ENCODE data around the gene EGFLAM. TPM values are rescaled to one million over a fixed set of nuclear protein-coding genes. Genes with fewer than 3 reads are reported as not detected.

EGFLAM gene
- total RNA-seq, 6 experiments from 2014 or later, result 1.1 to 7.2 (median 6.0) TPM

DNA sequence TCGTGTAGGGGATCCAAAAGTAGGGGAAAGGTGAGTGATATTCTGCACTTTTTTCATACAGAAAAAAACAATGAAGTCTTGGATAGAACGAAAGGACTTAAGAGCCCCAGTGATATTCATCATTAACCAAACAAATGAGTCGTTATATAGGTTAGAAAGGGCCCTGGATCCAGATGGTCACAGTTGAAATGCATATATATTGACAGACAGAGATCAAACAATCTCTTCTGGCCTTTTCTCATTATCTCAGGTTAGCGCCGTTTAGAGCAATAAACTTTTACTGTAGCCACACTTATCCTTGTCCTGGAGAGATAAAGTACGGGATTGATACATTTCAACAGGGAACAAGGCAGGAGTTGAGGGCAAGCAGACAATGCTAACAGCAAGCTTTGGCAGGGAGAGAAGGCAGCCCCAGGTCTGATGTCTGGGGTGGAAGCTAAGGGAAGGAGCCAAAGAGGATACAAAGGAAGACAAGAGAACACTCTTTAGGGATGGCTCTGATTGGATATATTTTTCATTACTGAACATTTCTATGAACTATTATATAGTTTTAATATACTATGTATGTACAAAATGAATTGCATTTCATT, 221.1 kb downstream of the EGFLAM start:
- no peak overlapping the region for H3K4me3 Mint-ChIP-seq
- H3K36me3 Mint-ChIP-seq (ENCODE audit: low read depth), result 0 out of 2 replicates have a peak, but pooled peaks cover 4% of the 10 kb centered on the region
- peaks cover 18% of the 10 kb centered on the region for H3K4me1 Mint-ChIP-seq (ENCODE audit: low read depth)
- H3K27ac Mint-ChIP-seq, result no peak overlapping the region
- TF ChIP-seq CTCF (IDR thresholded peaks at IDR 0.05), result no peak
- no peaks in the 10 kb centered on the region for H3K9me3 Mint-ChIP-seq
- DNase-seq, result no peak
- no peaks in the 10 kb centered on the region; the same call in 1 of the 2 replicates for H3K27me3 Mint-ChIP-seq (ENCODE audit: insufficient read depth)

GRCh38 chr5:38483805-38484398, 225.5 kb downstream of the EGFLAM start:
- Mint-ChIP-seq H3K36me3 (ENCODE audit: low read depth) (0 out of 2 replicates have a peak, but pooled peaks cover 4% of the 10 kb centered on the region), H3K4me3 (no peak overlapping the region), H3K4me1 (ENCODE audit: low read depth) (peaks cover 7% of the 10 kb centered on the region; the same call in 1 of the 2 replicates), H3K9me3 (no peaks in the 10 kb centered on the region), H3K27ac (no peak overlapping the region), H3K27me3 (ENCODE audit: insufficient read depth) (no peaks in the 10 kb centered on the region; the same call in 1 of the 2 replicates)
- DNase-seq, result no peak
- TF ChIP-seq CTCF (IDR thresholded peaks at IDR 0.05), result 0 out of 2 replicates have a peak, but pooled peaks have one; percentile 16

DNA sequence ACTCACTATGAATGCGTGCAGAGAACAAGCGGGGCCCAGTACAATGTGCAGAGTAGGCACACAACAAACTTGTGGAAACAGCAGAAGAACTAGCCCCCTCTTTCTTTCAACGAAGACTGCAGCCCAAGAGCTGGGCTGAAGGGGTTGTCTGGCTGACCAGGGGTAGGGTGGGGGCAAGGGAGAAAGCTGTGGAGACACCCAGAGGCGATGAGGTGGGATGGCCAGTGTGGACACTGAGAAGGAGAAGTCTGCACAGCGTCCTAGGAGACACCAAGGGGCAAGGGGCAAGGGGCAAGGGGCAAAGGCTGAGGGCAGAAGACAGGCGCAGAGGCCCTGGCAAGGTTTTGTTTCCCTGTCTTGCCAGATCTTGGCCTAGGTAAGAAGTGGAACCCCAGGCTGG, 235.8 kb downstream of the EGFLAM start:
- Mint-ChIP-seq H3K27ac (no peak overlapping the region), H3K4me3 (no peak overlapping the region), H3K27me3 (ENCODE audit: insufficient read depth) (no peaks in the 10 kb centered on the region), H3K9me3 (no peaks in the 10 kb centered on the region), H3K4me1 (ENCODE audit: low read depth) (no peaks in the 10 kb centered on the region), H3K36me3 (ENCODE audit: low read depth) (no peaks in the 10 kb centered on the region)
- DNase-seq, result no peak
- no peak for TF ChIP-seq CTCF (IDR thresholded peaks at IDR 0.05)

- Mint-ChIP-seq H3K36me3 (ENCODE audit: low read depth) (no peaks in the 10 kb centered on the region), H3K27ac (no peak overlapping the region), H3K9me3 (no peaks in the 10 kb centered on the region), H3K4me3 (no peak overlapping the region), H3K27me3 (ENCODE audit: insufficient read depth) (no peaks in the 10 kb centered on the region), H3K4me1 (ENCODE audit: low read depth) (no peaks in the 10 kb centered on the region; the same call in 1 of the 2 replicates)
- TF ChIP-seq CTCF (IDR thresholded peaks at IDR 0.05), result no peak
- DNase-seq, result no peak
Measured at GRCh38 chr5:38494763-38495162, 236.4 kb downstream of the EGFLAM start.

GRCh38 chr5:38497946-38498345, 239.6 kb downstream of the EGFLAM start:
- H3K4me1 Mint-ChIP-seq (ENCODE audit: low read depth), result peaks cover 10% of the 10 kb centered on the region
- H3K27me3 Mint-ChIP-seq (ENCODE audit: insufficient read depth), result no peaks in the 10 kb centered on the region
- H3K4me3 Mint-ChIP-seq, result no peak overlapping the region
- TF ChIP-seq CTCF (IDR thresholded peaks at IDR 0.05), result peak; percentile 35; the same call in 1 of the 2 replicates
- H3K27ac Mint-ChIP-seq, result no peak overlapping the region
- H3K36me3 Mint-ChIP-seq (ENCODE audit: low read depth), result no peaks in the 10 kb centered on the region
- peak; percentile 5 for DNase-seq
- no peaks in the 10 kb centered on the region for H3K9me3 Mint-ChIP-seq
